Measurements from ENCODE around the gene EIF4EBP2. TPM values are rescaled to one million over a fixed set of nuclear protein-coding genes. Genes with fewer than 3 reads are reported as not detected.

EIF4EBP2 gene
- total and polyA plus RNA-seq, 12 donors: 17.7 to 106 (median 70.1) TPM

DNA sequence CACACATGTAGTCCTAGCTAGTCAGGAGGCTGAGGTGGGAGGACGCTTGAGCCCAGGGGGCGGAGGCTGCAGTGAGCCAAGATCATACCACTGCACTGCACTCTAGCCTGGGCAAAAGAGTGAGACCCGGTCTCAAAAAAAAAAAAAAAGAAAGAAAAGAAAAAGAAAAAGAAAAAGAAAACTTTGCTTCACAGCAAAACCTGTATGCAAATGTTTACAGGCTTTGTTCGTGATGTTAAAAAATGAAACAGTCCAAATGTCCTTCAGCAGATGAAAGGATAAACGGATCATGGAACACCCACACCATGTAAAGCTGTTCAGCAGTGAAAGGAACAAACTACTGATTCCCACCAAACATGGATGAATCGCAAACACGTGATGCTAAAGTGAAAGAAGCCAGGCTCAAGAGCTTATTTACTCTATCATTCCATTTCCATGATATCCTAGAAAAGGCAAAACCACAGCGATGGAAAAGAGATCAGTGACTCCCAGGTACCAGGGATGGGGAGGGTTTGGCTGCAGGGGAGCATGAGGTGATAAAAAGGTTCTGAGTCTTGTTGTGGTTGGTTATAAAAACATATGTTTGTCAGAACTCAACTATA lies 36.6 kb upstream of the EIF4EBP2 start:
- H3K4me3 ChIP-seq: no peak overlapping the region
- H3K27me3 ChIP-seq: no peaks in the 10 kb centered on the region
- intact Hi-C loops (cut with DNase I): loop anchor here in 1 of 2 donors (10.0 kb wide), 1 partner anchor 252 kb away; no protein-coding TSS in a partner anchor
- no peaks in the 10 kb centered on the region for H3K9me3 ChIP-seq (replicated peaks in 1 of 3)
- WGBS, 4 donors: 74 to 83% (median 78%) methylated on average over 7 to 8 of the region's 8 CpGs
- no peak for TF ChIP-seq POLR2A (IDR thresholded peaks at IDR 0.05)
- TF ChIP-seq CTCF (IDR thresholded peaks at IDR 0.05): no peak
- H3K4me1 ChIP-seq (replicated peaks in 1 of 2): peaks cover 0 to 12% of the 10 kb centered on the region in 2 donors
- H3K27ac ChIP-seq: no peak overlapping the region
- DNase-seq: no peak
- no peaks in the 10 kb centered on the region for H3K36me3 ChIP-seq (replicated peaks in 1 of 2)

DNA sequence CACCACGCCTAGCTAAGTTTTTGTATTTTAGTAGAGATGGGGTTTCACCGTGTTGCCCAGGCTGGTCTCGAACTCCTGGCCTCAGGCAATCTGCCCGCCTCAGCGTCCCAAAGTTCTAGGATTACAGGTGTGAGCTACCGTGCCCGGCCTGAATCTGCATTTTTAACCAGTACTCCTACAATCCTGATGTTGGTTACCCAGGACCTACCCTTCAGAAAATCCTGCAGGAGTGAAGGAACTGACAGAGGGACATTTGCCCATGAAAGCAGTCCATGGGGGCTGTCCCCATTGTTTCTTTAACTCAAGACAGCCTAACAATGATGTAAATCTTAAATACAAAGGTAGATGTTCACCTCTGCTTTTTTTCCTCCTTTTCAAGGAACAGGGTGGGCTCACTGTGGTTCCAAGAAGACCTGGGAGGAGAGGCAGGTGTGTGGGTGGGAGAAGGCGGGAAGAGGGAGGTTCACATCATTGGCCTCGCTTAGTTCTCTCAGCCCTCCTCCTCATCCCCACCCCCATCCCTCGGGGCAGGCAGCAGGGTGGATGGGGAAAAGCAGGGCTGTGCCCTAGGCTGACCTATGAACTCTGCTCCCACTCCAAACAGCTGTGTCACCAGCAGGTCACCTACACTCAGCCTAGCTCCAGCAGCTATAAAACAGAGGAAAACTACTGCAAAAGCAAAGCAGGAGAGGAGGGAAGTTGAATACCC lies 35.0 kb upstream of the EIF4EBP2 start:
- H3K27me3 ChIP-seq: no peaks in the 10 kb centered on the region
- WGBS, 4 donors: 85 to 88% (median 86%) methylated on average over 10 of the region's 10 CpGs
- H3K4me1 ChIP-seq (replicated peaks in 1 of 2): peaks cover 0 to 9% of the 10 kb centered on the region in 2 donors
- H3K27ac ChIP-seq: no peak overlapping the region
- intact Hi-C loops (cut with DNase I): loop anchor here in 1 of 2 donors (10.0 kb wide), 1 partner anchor 254 kb away; no protein-coding TSS in a partner anchor
- H3K4me3 ChIP-seq: no peak overlapping the region
- H3K36me3 ChIP-seq (replicated peaks in 1 of 2): no peaks in the 10 kb centered on the region
- DNase-seq: no peak
- no peaks in the 10 kb centered on the region for H3K9me3 ChIP-seq (replicated peaks in 1 of 3)
- TF ChIP-seq CTCF (IDR thresholded peaks at IDR 0.05) (no peak), POLR2A (IDR thresholded peaks at IDR 0.05) (no peak)

DNA sequence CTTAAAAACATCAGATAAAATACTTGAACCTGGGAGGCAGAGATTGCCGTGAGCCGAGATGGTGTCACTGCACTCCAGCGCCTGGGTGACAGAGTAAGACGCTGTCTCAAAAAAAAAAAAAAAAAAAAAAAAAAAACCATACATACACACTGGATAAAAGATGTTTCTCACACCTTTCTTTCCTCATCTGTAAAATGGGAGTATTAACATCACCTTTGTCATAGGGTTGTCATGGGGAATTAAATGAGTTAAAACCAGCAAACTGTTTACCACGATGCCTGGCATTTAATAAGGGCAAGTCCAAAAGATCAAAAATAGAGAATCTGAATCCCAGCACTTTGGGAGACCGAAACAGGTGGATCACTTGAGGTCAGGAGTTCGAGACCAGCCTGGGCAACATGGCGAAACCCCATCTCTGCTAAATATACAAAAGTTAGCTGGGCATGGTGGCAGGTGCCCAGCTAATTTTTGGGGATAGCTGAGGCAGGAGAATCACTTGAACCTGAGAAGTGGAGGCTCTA lies 34.4 kb upstream of the EIF4EBP2 start:
- WGBS, 4 donors: 81 to 90% (median 85%) methylated on average over 8 of the region's 8 CpGs
- H3K4me3 ChIP-seq: no peak overlapping the region
- TF ChIP-seq POLR2A (IDR thresholded peaks at IDR 0.05): no peak
- TF ChIP-seq CTCF (IDR thresholded peaks at IDR 0.05): no peak
- H3K36me3 ChIP-seq (replicated peaks in 1 of 2): no peaks in the 10 kb centered on the region
- H3K27me3 ChIP-seq: no peaks in the 10 kb centered on the region
- peaks cover 0 to 3% of the 10 kb centered on the region in 2 donors for H3K4me1 ChIP-seq (replicated peaks in 1 of 2)
- intact Hi-C loops (cut with DNase I): loop anchor here in 1 of 2 donors (10.0 kb wide), 1 partner anchor 255 kb away; no protein-coding TSS in a partner anchor
- H3K9me3 ChIP-seq (replicated peaks in 1 of 3): no peaks in the 10 kb centered on the region
- no peak overlapping the region for H3K27ac ChIP-seq
- DNase-seq: no peak

DNA sequence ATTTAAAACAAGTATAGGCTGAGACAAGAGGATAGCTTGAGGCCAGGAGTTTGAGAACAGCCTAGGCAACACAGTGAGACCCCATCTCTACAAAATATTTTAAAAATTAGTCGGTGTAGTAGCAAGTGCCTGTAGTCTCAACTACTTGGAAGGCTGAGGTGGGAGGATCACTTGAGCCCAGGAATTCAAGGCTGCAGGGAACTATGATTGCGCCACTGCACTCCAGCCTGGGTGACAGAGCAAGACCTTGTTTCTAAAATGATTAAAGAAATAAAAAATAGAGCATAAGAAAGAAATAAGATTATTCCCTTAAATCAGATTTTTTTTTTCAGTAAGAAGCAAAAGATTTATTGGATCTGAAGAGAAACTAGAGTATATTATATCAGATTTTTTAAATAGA lies 33.2 kb upstream of the EIF4EBP2 start:
- H3K4me3 ChIP-seq: no peak overlapping the region
- no peak for TF ChIP-seq POLR2A (IDR thresholded peaks at IDR 0.05)
- TF ChIP-seq CTCF (IDR thresholded peaks at IDR 0.05): no peak
- H3K9me3 ChIP-seq (replicated peaks in 1 of 3): no peaks in the 10 kb centered on the region
- 45 to 65% (median 59%) methylated on average over 2 of the region's 2 CpGs for WGBS, 4 donors
- no peaks in the 10 kb centered on the region for H3K36me3 ChIP-seq (replicated peaks in 1 of 2)
- H3K27ac ChIP-seq: no peak overlapping the region
- intact Hi-C loops (cut with DNase I): no loop called here
- DNase-seq: peak in 6 of 7 donors; percentile 44 to 70 (median 62)
- no peaks in the 10 kb centered on the region for H3K4me1 ChIP-seq (replicated peaks in 1 of 2)
- no peaks in the 10 kb centered on the region for H3K27me3 ChIP-seq

Measured in adrenal gland (tissue), 12 donors.